ENCODE data around the gene SPDYA.

The SPDYA gene

GRCh38 chr2:28870146-28870891, 59.7 kb downstream of the SPDYA start, which contains the start of gene TRMT61B (continued):
- no peak for TF ChIP-seq PATZ1 (CRISPR knock-in tag; IDR thresholded peaks at IDR 0.05; ENCODE audit: borderline replicate concordance)

- ATAC-seq, result no peak
Measured at GRCh38 chr2:28871620-28872019, 61.0 kb downstream of the SPDYA start.

GRCh38 chr2:28880193-28880592, 69.6 kb downstream of the SPDYA start:
- TF ChIP-seq PPARA (CRISPR knock-in tag; IDR thresholded peaks at IDR 0.05; ENCODE audit: borderline replicate concordance) (no peak), OSR1 (CRISPR knock-in tag; IDR thresholded peaks at IDR 0.05) (no peak), GLIS3 (CRISPR knock-in tag; IDR thresholded peaks at IDR 0.05) (no peak), SNAI2 (CRISPR knock-in tag; IDR thresholded peaks at IDR 0.05) (no peak), RARB (CRISPR knock-in tag; IDR thresholded peaks at IDR 0.05) (no peak), POU6F1 (CRISPR knock-in tag; IDR thresholded peaks at IDR 0.05; ENCODE audit: borderline replicate concordance, low read depth) (no peak), ARNTL (CRISPR knock-in tag; IDR thresholded peaks at IDR 0.05; ENCODE audit: borderline replicate concordance, low read depth) (no peak), TOX (CRISPR knock-in tag; IDR thresholded peaks at IDR 0.05; ENCODE audit: borderline replicate concordance) (no peak)
- ATAC-seq, result no peak

More at GRCh38 chr2:28871620-28872019, 61.0 kb downstream of the SPDYA start:
- TF ChIP-seq TOX (CRISPR knock-in tag; IDR thresholded peaks at IDR 0.05; ENCODE audit: borderline replicate concordance), result no peak
- no peak for TF ChIP-seq ZFP30 (CRISPR knock-in tag; IDR thresholded peaks at IDR 0.05)
- TF ChIP-seq PATZ1 (CRISPR knock-in tag; IDR thresholded peaks at IDR 0.05; ENCODE audit: borderline replicate concordance), result no peak
- TF ChIP-seq SNAI2 (CRISPR knock-in tag; IDR thresholded peaks at IDR 0.05), result no peak
- TF ChIP-seq CSRNP3 (CRISPR knock-in tag; IDR thresholded peaks at IDR 0.05), result no peak
- TF ChIP-seq CSDC2 (CRISPR knock-in tag; IDR thresholded peaks at IDR 0.05), result no peak
- TF ChIP-seq ZNF8 (CRISPR knock-in tag; IDR thresholded peaks at IDR 0.05), result no peak
- no peak for TF ChIP-seq ESRRG (CRISPR knock-in tag; IDR thresholded peaks at IDR 0.05)
- no peak for TF ChIP-seq ISL1 (CRISPR knock-in tag; IDR thresholded peaks at IDR 0.05)
- TF ChIP-seq PPARA (CRISPR knock-in tag; IDR thresholded peaks at IDR 0.05; ENCODE audit: borderline replicate concordance), result no peak
- no peak for TF ChIP-seq BACH2 (CRISPR knock-in tag; IDR thresholded peaks at IDR 0.05; ENCODE audit: borderline replicate concordance)
- TF ChIP-seq ZNF70 (CRISPR knock-in tag; IDR thresholded peaks at IDR 0.05), result no peak
- no peak for TF ChIP-seq ARNTL (CRISPR knock-in tag; IDR thresholded peaks at IDR 0.05; ENCODE audit: borderline replicate concordance, low read depth)
- no peak for TF ChIP-seq CREB5 (CRISPR knock-in tag; IDR thresholded peaks at IDR 0.05; ENCODE audit: low read depth)
- TF ChIP-seq ZC3H10 (CRISPR knock-in tag; IDR thresholded peaks at IDR 0.05), result no peak
- no peak for TF ChIP-seq RARB (CRISPR knock-in tag; IDR thresholded peaks at IDR 0.05)
- TF ChIP-seq ZNF565 (CRISPR knock-in tag; conservative IDR thresholded peaks at IDR 0.05; ENCODE audit: low read depth), result no peak
- no peak for TF ChIP-seq TCF4 (CRISPR knock-in tag; IDR thresholded peaks at IDR 0.05; ENCODE audit: borderline replicate concordance)
- no peak for TF ChIP-seq ZFP3 (CRISPR knock-in tag; IDR thresholded peaks at IDR 0.05)

Measured in SK-N-SH treated with all-trans-retinoic acid at 6 μM for 48 hours (cell line).